ENCODE data around the gene BTG2. TPM values are rescaled to one million over a fixed set of nuclear protein-coding genes. Genes with fewer than 3 reads are reported as not detected.

Gene BTG2
- total and polyA plus RNA-seq, 2 experiments from 2014 or later = 5.0 to 7.5 TPM

DNA sequence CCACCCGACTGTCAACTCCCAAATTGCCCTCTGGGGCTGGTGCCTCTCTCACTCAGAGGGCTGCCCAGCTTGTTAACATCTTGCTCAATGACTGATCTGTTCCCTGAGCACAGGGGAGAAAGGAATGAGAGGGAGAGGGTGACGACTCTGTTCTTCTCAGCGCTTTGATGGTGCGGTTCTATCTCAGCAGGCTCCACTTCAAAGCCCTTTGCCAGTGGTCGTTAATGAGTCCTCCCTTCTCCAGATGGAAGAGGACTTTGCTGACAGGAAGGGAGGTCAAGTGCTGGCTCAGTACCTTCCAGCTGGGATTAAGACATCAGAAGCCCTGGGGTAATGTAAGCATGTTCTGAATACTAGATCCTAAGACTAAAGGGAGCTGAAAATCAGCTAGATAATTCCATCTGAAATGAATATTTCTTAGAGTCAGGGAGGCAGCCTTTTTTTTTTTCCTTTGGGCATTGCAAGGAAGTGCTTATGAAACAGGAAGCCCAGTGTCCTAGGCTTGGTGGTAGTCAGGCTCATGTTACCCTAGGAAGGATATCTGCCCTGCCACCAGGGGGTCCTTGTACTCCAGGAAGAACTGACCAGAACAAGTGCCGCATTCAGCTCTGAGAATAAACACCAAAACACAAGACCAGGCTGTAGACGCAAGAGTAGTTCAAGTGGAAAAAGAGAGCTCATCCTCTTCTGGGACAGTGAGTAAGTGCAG, 40.9 kb downstream of the BTG2 start:
- in situ Hi-C loops (cut with MboI) = no loop called here

DNA sequence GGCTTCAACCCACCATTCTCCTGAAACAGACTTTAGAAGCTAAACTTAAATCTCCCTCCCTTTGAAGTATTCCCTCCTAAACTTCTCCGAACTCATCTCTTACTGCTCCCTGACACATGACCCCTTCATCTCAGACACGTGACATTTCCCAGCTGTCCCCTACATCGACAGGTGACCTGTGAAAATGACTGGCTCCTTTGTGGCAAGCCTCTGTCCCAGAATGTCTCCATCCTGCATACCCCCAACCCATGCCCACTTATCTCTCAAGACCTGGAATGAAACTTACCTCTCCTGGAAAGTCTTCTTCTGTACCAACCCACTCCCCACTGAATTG, 41.4 kb downstream of the BTG2 start:
- H3K27me3 ChIP-seq (replicated peaks; ENCODE audit: insufficient read depth) = no peaks in the 10 kb centered on the region; the same call in 1 of the 2 replicates
- in situ Hi-C loops (cut with MboI) = no loop called here

More for the DNA sequence above, 40.9 kb downstream of the BTG2 start:
- no peaks in the 10 kb centered on the region; the same call in 1 of the 2 replicates for H3K27me3 ChIP-seq (replicated peaks; ENCODE audit: insufficient read depth)
- peaks cover 6% of the 10 kb centered on the region; the same call in 1 of the 2 replicates for H3K4me1 ChIP-seq (ENCODE audit: insufficient read depth)
- no peak overlapping the region for H3K27ac ChIP-seq
- H3K79me2 ChIP-seq (ENCODE audit: insufficient read depth) = no peaks in the 10 kb centered on the region
- no peak overlapping the region for H3K9ac ChIP-seq
- no peaks in the 10 kb centered on the region for H3K9me2 ChIP-seq (ENCODE audit: insufficient read depth)
- H3K36me3 ChIP-seq (ENCODE audit: low read depth) = no peaks in the 10 kb centered on the region
- no peak overlapping the region for H3K4me3 ChIP-seq
- WGBS, 2 experiments (ENCODE audit: low coverage in 1 of 2, low lambda C conversion rate in 2 of 2, missing lambda C conversion rate in 2 of 2) = 69 to 75% methylated on average over 7 of the region's 7 CpGs
- no peak overlapping the region for H3K4me2 ChIP-seq (ENCODE audit: unreplicated experiment)
- H2AFZ ChIP-seq = no peak overlapping the region
- TF ChIP-seq EZH2phosphoT487 (IDR thresholded peaks at IDR 0.05; ENCODE audit: insufficient read depth, low read depth) = no peak
- no peaks in the 10 kb centered on the region for H4K20me1 ChIP-seq (ENCODE audit: insufficient read depth)
- no peaks in the 10 kb centered on the region for H3K9me3 ChIP-seq (ENCODE audit: low read depth)
- H3F3A ChIP-seq (ENCODE audit: insufficient read depth) = no peaks in the 10 kb centered on the region
- DNase-seq = no peak

DNA sequence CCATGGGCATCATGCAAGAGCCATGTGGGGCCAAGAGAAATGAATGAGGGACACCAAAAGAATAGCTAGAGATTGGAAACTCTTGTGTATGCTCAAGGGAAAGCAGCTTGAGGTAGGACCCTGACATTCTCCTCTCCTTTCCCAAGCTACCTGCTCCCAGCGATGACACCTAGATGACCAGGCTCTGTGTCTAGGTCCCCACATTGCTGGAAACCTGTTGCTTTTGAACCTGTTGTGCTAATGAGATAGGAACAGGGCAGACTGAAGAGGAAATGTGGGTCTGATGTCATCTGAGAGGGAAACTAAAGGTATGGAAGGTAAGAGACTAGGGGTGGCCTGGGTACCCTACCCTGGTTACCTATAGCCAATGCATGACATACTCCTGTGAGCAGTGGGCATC, 43.8 kb downstream of the BTG2 start:
- Histone ChIP-seq H3K9me3 (ENCODE audit: low read depth) (no peaks in the 10 kb centered on the region), H3K9ac (no peak overlapping the region), H3K9me2 (ENCODE audit: insufficient read depth) (no peaks in the 10 kb centered on the region), H3K27me3 (replicated peaks; ENCODE audit: insufficient read depth) (no peaks in the 10 kb centered on the region), H3K4me3 (no peak overlapping the region), H3K79me2 (ENCODE audit: insufficient read depth) (no peaks in the 10 kb centered on the region), H2AFZ (no peak overlapping the region), H3K4me1 (ENCODE audit: insufficient read depth) (peaks cover 14% of the 10 kb centered on the region; the same call in 1 of the 2 replicates), H3K4me2 (ENCODE audit: unreplicated experiment) (no peak overlapping the region), H3K27ac (no peak overlapping the region), H3K36me3 (ENCODE audit: low read depth) (no peaks in the 10 kb centered on the region), H4K20me1 (ENCODE audit: insufficient read depth) (no peaks in the 10 kb centered on the region), H3F3A (ENCODE audit: insufficient read depth) (0 out of 2 replicates have a peak, but pooled peaks cover 5% of the 10 kb centered on the region)
- in situ Hi-C loops (cut with MboI) = no loop called here
- TF ChIP-seq EZH2 (IDR thresholded peaks at IDR 0.05; ENCODE audit: insufficient read depth, poor library complexity, severe bottlenecking) (no peak), EZH2phosphoT487 (IDR thresholded peaks at IDR 0.05; ENCODE audit: insufficient read depth, low read depth) (no peak)
- WGBS, 2 experiments (ENCODE audit: low coverage in 1 of 2, low lambda C conversion rate in 2 of 2, missing lambda C conversion rate in 2 of 2) = 89 to 92% methylated on average over 1 of the region's 1 CpG
- DNase-seq = no peak

More for the DNA sequence above, 41.4 kb downstream of the BTG2 start:
- H3K9ac ChIP-seq = no peak overlapping the region
- H3K36me3 ChIP-seq (ENCODE audit: low read depth) = no peaks in the 10 kb centered on the region
- WGBS, 2 experiments (ENCODE audit: low coverage in 1 of 2, low lambda C conversion rate in 2 of 2, missing lambda C conversion rate in 2 of 2) = 83 to 84% methylated on average over 3 of the region's 3 CpGs
- no peaks in the 10 kb centered on the region for H3F3A ChIP-seq (ENCODE audit: insufficient read depth)
- no peaks in the 10 kb centered on the region for H3K9me2 ChIP-seq (ENCODE audit: insufficient read depth)
- no peak overlapping the region for H3K4me3 ChIP-seq
- no peak overlapping the region for H3K27ac ChIP-seq
- no peak for DNase-seq
- H3K9me3 ChIP-seq (ENCODE audit: low read depth) = no peaks in the 10 kb centered on the region
- peaks cover 11% of the 10 kb centered on the region; the same call in 1 of the 2 replicates for H3K4me1 ChIP-seq (ENCODE audit: insufficient read depth)
- H2AFZ ChIP-seq = no peak overlapping the region
- TF ChIP-seq EZH2phosphoT487 (IDR thresholded peaks at IDR 0.05; ENCODE audit: insufficient read depth, low read depth) (no peak), EZH2 (IDR thresholded peaks at IDR 0.05; ENCODE audit: insufficient read depth, poor library complexity, severe bottlenecking) (no peak)
- H3K79me2 ChIP-seq (ENCODE audit: insufficient read depth) = no peaks in the 10 kb centered on the region
- no peaks in the 10 kb centered on the region for H4K20me1 ChIP-seq (ENCODE audit: insufficient read depth)
- no peak overlapping the region for H3K4me2 ChIP-seq (ENCODE audit: unreplicated experiment)

DNA sequence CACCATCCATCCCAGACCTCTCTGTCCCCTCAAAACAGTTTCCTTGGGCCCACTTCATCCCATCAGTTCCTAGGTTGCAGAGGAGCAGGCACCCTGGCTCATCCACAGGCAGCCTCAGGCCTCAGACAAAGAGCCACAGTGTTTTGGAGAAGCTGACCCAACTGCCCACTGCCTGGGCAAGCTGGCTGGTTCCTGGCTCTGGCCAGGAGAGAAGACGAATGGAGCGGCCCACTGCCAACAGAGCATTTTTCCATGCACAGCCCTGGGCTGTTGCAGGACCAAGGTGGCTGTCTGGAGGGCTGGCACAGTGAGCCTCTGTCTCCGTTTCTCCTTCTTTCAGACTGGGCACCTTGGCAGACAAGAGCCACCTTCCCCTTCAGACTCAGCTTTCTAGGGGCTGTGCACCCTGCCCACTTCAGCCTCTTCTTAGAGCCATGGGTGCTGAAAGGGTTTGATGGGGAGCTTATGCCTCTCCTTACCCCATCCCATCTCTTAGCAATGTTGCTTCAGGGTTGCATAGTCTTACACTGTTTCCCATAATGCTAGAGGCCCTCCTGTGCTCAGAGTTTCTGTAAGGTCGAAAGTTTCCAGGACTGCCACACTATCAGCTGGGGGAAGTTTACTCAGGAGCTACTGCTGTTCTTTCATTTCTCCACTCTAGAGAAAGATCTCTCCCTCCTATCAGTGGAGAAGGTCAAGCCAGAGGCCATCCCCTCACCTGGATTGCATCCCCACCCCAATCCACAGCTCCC, 44.6 kb downstream of the BTG2 start:
- Histone ChIP-seq H4K20me1 (ENCODE audit: insufficient read depth) (no peaks in the 10 kb centered on the region), H3K4me1 (ENCODE audit: insufficient read depth) (peaks cover 14% of the 10 kb centered on the region; the same call in 1 of the 2 replicates), H3K79me2 (ENCODE audit: insufficient read depth) (no peaks in the 10 kb centered on the region), H3K36me3 (ENCODE audit: low read depth) (no peaks in the 10 kb centered on the region), H3K27ac (no peak overlapping the region), H3K4me3 (no peak overlapping the region), H3F3A (ENCODE audit: insufficient read depth) (0 out of 2 replicates have a peak, but pooled peaks cover 5% of the 10 kb centered on the region), H3K9ac (no peak overlapping the region), H3K27me3 (replicated peaks; ENCODE audit: insufficient read depth) (no peaks in the 10 kb centered on the region), H3K9me2 (ENCODE audit: insufficient read depth) (no peaks in the 10 kb centered on the region), H3K9me3 (ENCODE audit: low read depth) (no peaks in the 10 kb centered on the region), H2AFZ (no peak overlapping the region), H3K4me2 (ENCODE audit: unreplicated experiment) (no peak overlapping the region)
- TF ChIP-seq EZH2 (IDR thresholded peaks at IDR 0.05; ENCODE audit: insufficient read depth, poor library complexity, severe bottlenecking) (no peak), EZH2phosphoT487 (IDR thresholded peaks at IDR 0.05; ENCODE audit: insufficient read depth, low read depth) (no peak)
- DNase-seq = no peak
- WGBS, 2 experiments (ENCODE audit: low coverage in 1 of 2, low lambda C conversion rate in 2 of 2, missing lambda C conversion rate in 2 of 2) = 81% methylated on average over 4 of the region's 4 CpGs
- in situ Hi-C loops (cut with MboI) = no loop called here
